Activated naive CD4-positive, alpha-beta T cell treated with Interleukin-2 at 50 U/mL for 16 hours (primary cell): ENCODE measurements around the gene COG4.
A peak's percentile ranks its signal among the peaks of the same experiment; 100 is the strongest.

Source experiments
- DNase-seq: peaks from one replicate; pipeline ENCODE4 v3.0.0-alpha.2; 2020

The COG4 gene

GRCh38 chr16:70524399-70524825 lies 1.1 kb upstream of the COG4 start:
- peak; percentile 36 for DNase-seq

GRCh38 chr16:70523743-70524398 lies 517 bp upstream of the COG4 start, which contains the start of gene SF3B3:
Gene SF3B3 (plus strand): TSS chr16:70523816. CDS start chr16:70526657, 2,841 bp downstream.
- peak; percentile 74 for DNase-seq

GRCh38 chr16:70522216-70523075 lies 908 bp downstream of the COG4 start:
- no peak for DNase-seq

GRCh38 chr16:70520612-70521297 lies 2.6 kb downstream of the COG4 start:
- no peak for DNase-seq

- no peak for DNase-seq
These were observed 10.9 kb downstream of the COG4 start for GRCh38 chr16:70512456-70512855.

GRCh38 chr16:70511833-70512232 lies 11.5 kb downstream of the COG4 start:
- no peak for DNase-seq

- no peak for DNase-seq
These were observed 13.1 kb downstream of the COG4 start for GRCh38 chr16:70510216-70510615.

- DNase-seq, result no peak
These were observed 14.6 kb downstream of the COG4 start for GRCh38 chr16:70508752-70509151.

- DNase-seq, result peak; percentile 7
These were observed 26.8 kb downstream of the COG4 start for GRCh38 chr16:70496513-70496912.

GRCh38 chr16:70495425-70496182 lies 27.8 kb downstream of the COG4 start:
- no peak for DNase-seq

GRCh38 chr16:70494777-70495176 lies 28.6 kb downstream of the COG4 start:
- DNase-seq, result no peak

GRCh38 chr16:70494202-70494770 lies 29.1 kb downstream of the COG4 start:
- DNase-seq, result no peak

- no peak for DNase-seq
These were observed 29.6 kb downstream of the COG4 start for GRCh38 chr16:70493802-70494201.

- no peak for DNase-seq
These were observed 33.1 kb downstream of the COG4 start for GRCh38 chr16:70490261-70490660.

GRCh38 chr16:70484867-70485266 lies 38.5 kb downstream of the COG4 start:
- DNase-seq, result no peak

- no peak for DNase-seq
These were observed 39.9 kb downstream of the COG4 start for GRCh38 chr16:70483426-70483825.

- DNase-seq, result no peak
These were observed 40.7 kb downstream of the COG4 start for GRCh38 chr16:70482624-70483023.

GRCh38 chr16:70481929-70482536 lies 41.3 kb downstream of the COG4 start:
- no peak for DNase-seq

- no peak for DNase-seq
These were observed 42.9 kb downstream of the COG4 start for GRCh38 chr16:70480127-70481105.

- no peak for DNase-seq
These were observed 44.4 kb downstream of the COG4 start for GRCh38 chr16:70478912-70479341.

GRCh38 chr16:70478169-70478568 lies 45.2 kb downstream of the COG4 start:
- DNase-seq, result no peak
